ENCODE measurements around the gene GAS6. TPM values are rescaled to one million over a fixed set of nuclear protein-coding genes. Genes with fewer than 3 reads are reported as not detected.

Gene GAS6
- polyA plus RNA-seq, 1 donor from 2014 or later = 52.4 TPM

Other genes starting within 250 kb of the GAS6 start
- gene ATP4B, start 205.9 kb downstream of the GAS6 start, polyA plus RNA-seq = 0.52 TPM in 1 of 2 replicates, not detected in the other
- 0.06 and 0.10 TPM in 2 replicates for gene GRK1, start 196.9 kb downstream of the GAS6 start, polyA plus RNA-seq
- 0.12 TPM in 1 of 2 replicates, not detected in the other for gene TMEM255B, start 104.8 kb downstream of the GAS6 start, polyA plus RNA-seq
- gene C13orf46, start 110.0 kb upstream of the GAS6 start, polyA plus RNA-seq = not detected in 2 replicates